Measurements from ENCODE around the gene RASSF3. TPM values are rescaled to one million over a fixed set of nuclear protein-coding genes. Genes with fewer than 3 reads are reported as not detected.

Gene RASSF3
- total RNA-seq, 2 donors from 2014 or later: 40.3 to 42.4 TPM

GRCh38 chr12:64700532-64700931 is 90.2 kb downstream of the RASSF3 start:
- peaks cover 36% of the 10 kb centered on the region for H3K4me1 Mint-ChIP-seq (ENCODE audit: low read depth)
- DNase-seq (no peak), ATAC-seq (replicated peaks in 1 of 2) (peak; percentile 72 to 79)
- H3K36me3 Mint-ChIP-seq (ENCODE audit: insufficient read depth in 2 of 2): peaks cover 6 to 12% of the 10 kb centered on the region in 2 donors
- no peaks in the 10 kb centered on the region for H3K9me3 Mint-ChIP-seq
- H3K27me3 Mint-ChIP-seq (ENCODE audit: low read depth): no peaks in the 10 kb centered on the region
- peak overlapping the region; percentile 33 to 71 for H3K4me3 Mint-ChIP-seq
- H3K27ac Mint-ChIP-seq: peak overlapping the region; percentile 94

GRCh38 chr12:64701283-64701682 is 91.0 kb downstream of the RASSF3 start:
- Mint-ChIP-seq H3K27ac (peak overlapping the region; percentile 94), H3K36me3 (ENCODE audit: insufficient read depth in 2 of 2) (peaks cover 6 to 12% of the 10 kb centered on the region in 2 donors), H3K4me1 (ENCODE audit: low read depth) (peaks cover 31% of the 10 kb centered on the region), H3K27me3 (ENCODE audit: low read depth) (no peaks in the 10 kb centered on the region), H3K9me3 (no peaks in the 10 kb centered on the region), H3K4me3 (peak overlapping the region; percentile 33 to 71)
- ATAC-seq (replicated peaks in 1 of 2): no peak
- DNase-seq: no peak

GRCh38 chr12:64706306-64706705 is 96.0 kb downstream of the RASSF3 start:
- Mint-ChIP-seq H3K36me3 (ENCODE audit: insufficient read depth in 2 of 2) (peaks cover 0 to 2% of the 10 kb centered on the region in 2 donors), H3K4me1 (ENCODE audit: low read depth) (peaks cover 8% of the 10 kb centered on the region), H3K27ac (no peak overlapping the region), H3K4me3 (no peak overlapping the region), H3K27me3 (ENCODE audit: low read depth) (no peaks in the 10 kb centered on the region), H3K9me3 (no peaks in the 10 kb centered on the region)
- no peak for ATAC-seq (replicated peaks in 1 of 2)
- DNase-seq: no peak

- Mint-ChIP-seq H3K36me3 (ENCODE audit: insufficient read depth in 2 of 2) (peaks cover 0 to 2% of the 10 kb centered on the region in 2 donors), H3K9me3 (no peaks in the 10 kb centered on the region), H3K27ac (no peak overlapping the region), H3K4me1 (ENCODE audit: low read depth) (peaks cover 5% of the 10 kb centered on the region), H3K27me3 (ENCODE audit: low read depth) (no peaks in the 10 kb centered on the region), H3K4me3 (no peak overlapping the region)
- DNase-seq: no peak
- ATAC-seq (replicated peaks in 1 of 2): no peak
Observed at GRCh38 chr12:64706857-64707256, 96.6 kb downstream of the RASSF3 start.

- ATAC-seq (replicated peaks in 1 of 2) (no peak), DNase-seq (no peak)
- Mint-ChIP-seq H3K4me1 (ENCODE audit: low read depth) (no peaks in the 10 kb centered on the region), H3K4me3 (no peak overlapping the region), H3K27ac (peak overlapping the region; percentile 75), H3K27me3 (ENCODE audit: low read depth) (no peaks in the 10 kb centered on the region), H3K36me3 (ENCODE audit: insufficient read depth in 2 of 2) (no peaks in the 10 kb centered on the region), H3K9me3 (no peaks in the 10 kb centered on the region)
Observed at GRCh38 chr12:64707362-64707761, 97.1 kb downstream of the RASSF3 start.

- Mint-ChIP-seq H3K4me1 (ENCODE audit: low read depth) (no peaks in the 10 kb centered on the region), H3K36me3 (ENCODE audit: insufficient read depth in 2 of 2) (no peaks in the 10 kb centered on the region), H3K4me3 (no peak overlapping the region), H3K27ac (no peak overlapping the region), H3K27me3 (ENCODE audit: low read depth) (no peaks in the 10 kb centered on the region), H3K9me3 (no peaks in the 10 kb centered on the region)
- no peak for ATAC-seq (replicated peaks in 1 of 2)
- DNase-seq: no peak
Observed at GRCh38 chr12:64707926-64708325, 97.6 kb downstream of the RASSF3 start.

- ATAC-seq (replicated peaks in 1 of 2): no peak
- Mint-ChIP-seq H3K4me1 (ENCODE audit: low read depth) (peaks cover 4% of the 10 kb centered on the region), H3K36me3 (ENCODE audit: insufficient read depth in 2 of 2) (peaks cover 1 to 3% of the 10 kb centered on the region in 2 donors), H3K9me3 (no peaks in the 10 kb centered on the region), H3K4me3 (no peak overlapping the region), H3K27me3 (ENCODE audit: low read depth) (no peaks in the 10 kb centered on the region), H3K27ac (no peak overlapping the region)
- no peak for DNase-seq
Observed at GRCh38 chr12:64709429-64709828, 99.1 kb downstream of the RASSF3 start.

- Mint-ChIP-seq H3K27ac (peak overlapping the region; percentile 82), H3K4me3 (no peak overlapping the region), H3K9me3 (no peaks in the 10 kb centered on the region), H3K4me1 (ENCODE audit: low read depth) (peaks cover 13% of the 10 kb centered on the region), H3K27me3 (ENCODE audit: low read depth) (no peaks in the 10 kb centered on the region), H3K36me3 (ENCODE audit: insufficient read depth in 2 of 2) (peaks cover 9 to 15% of the 10 kb centered on the region in 2 donors)
- DNase-seq: no peak
- ATAC-seq (replicated peaks in 1 of 2): no peak
Observed at GRCh38 chr12:64713376-64713775, 103.1 kb downstream of the RASSF3 start.

- Mint-ChIP-seq H3K4me3 (peak overlapping the region in 1 of 2 donors; percentile 26), H3K36me3 (ENCODE audit: insufficient read depth in 2 of 2) (peaks cover 9 to 15% of the 10 kb centered on the region in 2 donors), H3K27ac (peak overlapping the region; percentile 79), H3K27me3 (ENCODE audit: low read depth) (no peaks in the 10 kb centered on the region), H3K4me1 (ENCODE audit: low read depth) (peaks cover 13% of the 10 kb centered on the region), H3K9me3 (no peaks in the 10 kb centered on the region)
- ATAC-seq (replicated peaks in 1 of 2) (peak; percentile 55 to 94), DNase-seq (peak in 1 of 2 donors; percentile 36)
Observed at GRCh38 chr12:64714551-64714968, 104.3 kb downstream of the RASSF3 start.

- Mint-ChIP-seq H3K27ac (peak overlapping the region; percentile 70), H3K4me1 (ENCODE audit: low read depth) (peaks cover 13% of the 10 kb centered on the region), H3K27me3 (ENCODE audit: low read depth) (no peaks in the 10 kb centered on the region), H3K9me3 (no peaks in the 10 kb centered on the region), H3K4me3 (no peak overlapping the region), H3K36me3 (ENCODE audit: insufficient read depth in 2 of 2) (peaks cover 13 to 15% of the 10 kb centered on the region in 2 donors)
- ATAC-seq (replicated peaks in 1 of 2) (no peak), DNase-seq (no peak)
Observed at GRCh38 chr12:64716371-64716770, 106.1 kb downstream of the RASSF3 start.

GRCh38 chr12:64716839-64717455 is 106.7 kb downstream of the RASSF3 start:
- DNase-seq (no peak), ATAC-seq (replicated peaks in 1 of 2) (no peak)
- H3K36me3 Mint-ChIP-seq (ENCODE audit: insufficient read depth in 2 of 2): peaks cover 13 to 15% of the 10 kb centered on the region in 2 donors
- H3K27ac Mint-ChIP-seq: no peak overlapping the region
- no peaks in the 10 kb centered on the region for H3K9me3 Mint-ChIP-seq
- no peak overlapping the region for H3K4me3 Mint-ChIP-seq
- peaks cover 13% of the 10 kb centered on the region for H3K4me1 Mint-ChIP-seq (ENCODE audit: low read depth)
- H3K27me3 Mint-ChIP-seq (ENCODE audit: low read depth): no peaks in the 10 kb centered on the region

GRCh38 chr12:64718649-64719048 is 108.4 kb downstream of the RASSF3 start:
- Mint-ChIP-seq H3K4me3 (no peak overlapping the region), H3K9me3 (no peaks in the 10 kb centered on the region), H3K4me1 (ENCODE audit: low read depth) (peaks cover 17% of the 10 kb centered on the region), H3K27ac (no peak overlapping the region), H3K36me3 (ENCODE audit: insufficient read depth in 2 of 2) (peaks cover 13 to 15% of the 10 kb centered on the region in 2 donors), H3K27me3 (ENCODE audit: low read depth) (no peaks in the 10 kb centered on the region)
- ATAC-seq (replicated peaks in 1 of 2) (no peak), DNase-seq (no peak)

GRCh38 chr12:64720884-64721283 is 110.6 kb downstream of the RASSF3 start:
- H3K9me3 Mint-ChIP-seq: no peaks in the 10 kb centered on the region

GRCh38 chr12:64722835-64723234 is 112.5 kb downstream of the RASSF3 start:
- ATAC-seq (replicated peaks in 1 of 2): no peak
- no peak for DNase-seq
- Mint-ChIP-seq H3K4me3 (no peak overlapping the region), H3K4me1 (ENCODE audit: low read depth) (peaks cover 6% of the 10 kb centered on the region), H3K27ac (no peak overlapping the region), H3K9me3 (no peaks in the 10 kb centered on the region), H3K27me3 (ENCODE audit: low read depth) (no peaks in the 10 kb centered on the region), H3K36me3 (ENCODE audit: insufficient read depth in 2 of 2) (peaks cover 4% of the 10 kb centered on the region in 2 donors)

More at GRCh38 chr12:64720884-64721283, 110.6 kb downstream of the RASSF3 start:
- no peaks in the 10 kb centered on the region for H3K27me3 Mint-ChIP-seq (ENCODE audit: low read depth)
- no peak for ATAC-seq (replicated peaks in 1 of 2)
- no peak overlapping the region for H3K4me3 Mint-ChIP-seq
- H3K27ac Mint-ChIP-seq: no peak overlapping the region
- H3K36me3 Mint-ChIP-seq (ENCODE audit: insufficient read depth in 2 of 2): peaks cover 9 to 11% of the 10 kb centered on the region in 2 donors
- no peak for DNase-seq
- peaks cover 6% of the 10 kb centered on the region for H3K4me1 Mint-ChIP-seq (ENCODE audit: low read depth)
